Stomach (tissue), 9 donors: ENCODE data around the gene CDCA5. TPM values are rescaled to one million over a fixed set of nuclear protein-coding genes. Genes with fewer than 3 reads are reported as not detected.

Experiments used
- DNase-seq, 2 donors: peaks; one replicate each; pipeline versions ENCODE4 v3.0.0 to v3.0.0-alpha.2; 2013 to 2019
- H3K27ac ChIP-seq, 5 donors: fragments of 200-600 bp in 4 of 5; sonication (generic) in 4 of 5; one replicate each; pipeline ENCODE4 v1.5.1; 2013 to 2019; ENCODE audit warnings: mild to moderate bottlenecking in 1 of 5, moderate library complexity in 1 of 5
- H3K27me3 ChIP-seq, 3 donors: fragments of 200-600 bp; sonication (generic); one replicate each; pipeline ENCODE4 v1.5.1; 2017 to 2019; ENCODE audit warnings: mixed run types in 1 of 3
- H3K36me3 ChIP-seq, 4 donors: fragments of 200-600 bp; sonication (generic); 1 replicate in 3 of 4; 2 replicates in 1 of 4; pipeline ENCODE4 v1.5.1; 2016 to 2019
- H3K4me1 ChIP-seq, 4 donors: fragments of 200-600 bp; sonication (generic); one replicate each; pipeline ENCODE4 v1.5.1; 2016 to 2019
- H3K4me3 ChIP-seq, 4 donors: fragments of 200-600 bp; sonication (generic) in 3 of 4; one replicate each; pipeline ENCODE4 v1.5.1; 2016 to 2019; ENCODE audit warnings: mild to moderate bottlenecking in 1 of 4
- H3K9me3 ChIP-seq, 4 donors: fragments of 200-600 bp; sonication (generic); one replicate each; pipeline ENCODE4 v1.5.1; 2016 to 2019
- EP300 ChIP-seq: sonication (generic); formaldehyde crosslinking; IDR thresholded peaks from one replicate; pipeline ENCODE4 v1.6.1; 2017; ENCODE audit warnings: antibody characterized with exemption
- POLR2A ChIP-seq, 4 donors: fragments of 450-650 bp; IDR thresholded peaks; one replicate each; pipeline ENCODE4 v1.6.1; 2016; ENCODE audit warnings: antibody characterized with exemption in 4 of 4, control low read depth in 2 of 4, mild to moderate bottlenecking in 1 of 4, moderate library complexity in 1 of 4
- POLR2AphosphoS5 ChIP-seq, 3 donors: sonication (generic); formaldehyde crosslinking; IDR thresholded peaks; one replicate each; pipeline ENCODE4 v1.6.1; 2016; ENCODE audit warnings: antibody characterized with exemption in 3 of 3
- WGBS, 5 donors: extraction: QIAGEN DNeasy Blood & Tissue Kit in 3 of 5; methylation state at CpG; one replicate each; pipeline versions ENCODE4 v1.1.5 to v1.1.7; 2013 to 2018; 5-methylcytosine and 5-hydroxymethylcytosine counted together
- intact Hi-C: fragments of 100-400 bp; cut with DNase I; formaldehyde crosslinking; loops from one replicate; pipeline ENCODE4 v1.15.1; 2023; ENCODE audit warnings: low total_unique reads
- polyA plus RNA-seq, 3 donors: library from polyadenylated mRNA; stranded (reverse); fragments of 200-250 nt; gene quantifications; one replicate each; pipeline ENCODE4 v1.2.3, GENCODE V29; 2013
- total RNA-seq, 5 donors: library from RNA; depleted of rRNA; stranded (reverse); fragments of >200 nt; gene quantifications; one replicate each; pipeline versions ENCODE4 v1.1.0 to v1.2.3, GENCODE V29; 2014 to 2016
- TF ChIP-seq, protein P1 (sequence below), 7 experiments: fragments of 450-650 bp in 4 of 7; fragments of 200-600 bp in 3 of 7; sonication (generic) in 3 of 7; IDR thresholded peaks; one replicate each; pipeline ENCODE4 v1.5.1; 2016 to 2019; ENCODE audit warnings: antibody characterized with exemption in 7 of 7, control low read depth in 2 of 7, mild to moderate bottlenecking in 1 of 7
- donor health status: healthy with polysubstance abuse.
- donor health status: Bipolar disorder and iron deficiency.
- donor health status: healthy.

The CDCA5 gene
- total and polyA plus RNA-seq, 8 donors: 1.4 to 9.1 (median 3.1) TPM

DNA sequence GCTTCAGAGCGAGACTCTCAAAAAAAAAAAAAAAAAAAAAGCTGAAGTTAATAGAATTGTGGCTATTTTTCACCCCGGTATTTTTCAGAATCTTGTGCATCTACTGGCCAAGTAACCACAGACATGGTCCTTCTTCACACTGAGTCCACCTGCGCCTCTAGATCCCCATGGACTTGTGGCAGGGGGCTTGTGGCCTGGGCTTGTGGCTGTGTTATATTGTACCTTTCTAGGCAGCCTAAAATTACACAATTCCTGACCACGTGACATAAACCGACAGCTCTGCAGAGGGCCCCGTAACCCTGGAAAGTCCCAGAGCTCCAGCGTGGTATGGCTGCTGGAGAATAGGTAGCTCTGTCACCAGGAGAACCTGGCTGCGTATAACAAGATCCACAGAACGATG is 14.6 kb downstream of the CDCA5 start:
- no peak for TF ChIP-seq POLR2A (IDR thresholded peaks at IDR 0.05)
- TF ChIP-seq POLR2AphosphoS5 (IDR thresholded peaks at IDR 0.05): no peak
- WGBS, 5 donors: 49 to 63% (median 52%) methylated on average over 9 of the region's 9 CpGs
- H3K27me3 ChIP-seq: no peaks in the 10 kb centered on the region
- no peak overlapping the region for H3K27ac ChIP-seq
- H3K9me3 ChIP-seq: no peaks in the 10 kb centered on the region
- no peaks in the 10 kb centered on the region for H3K36me3 ChIP-seq
- no peaks in the 10 kb centered on the region for H3K4me1 ChIP-seq
- intact Hi-C loops: no loop called here
- H3K4me3 ChIP-seq: no peak overlapping the region
- no peak for DNase-seq

DNA sequence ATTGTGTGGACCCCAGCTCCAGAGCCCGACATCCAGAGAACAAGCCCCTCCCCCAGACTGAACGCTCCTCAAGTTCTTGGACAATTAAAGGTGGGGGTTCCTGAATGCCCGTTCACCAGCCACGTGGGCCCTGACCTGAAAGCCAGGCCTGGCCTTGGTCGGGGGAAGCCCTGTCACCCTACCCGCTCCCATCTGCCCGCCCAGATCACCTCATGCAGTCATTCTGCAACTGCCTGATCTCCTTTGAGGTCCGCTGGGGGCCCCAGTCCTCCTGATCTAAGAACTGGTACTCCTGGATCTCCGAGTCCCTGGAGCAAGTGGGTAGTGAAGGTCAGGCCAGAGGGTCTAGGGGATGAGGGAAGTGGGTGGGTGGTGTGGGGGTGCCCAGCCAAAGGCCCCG is 16.4 kb downstream of the CDCA5 start:
- 78 to 89% (median 79%) methylated on average over 7 to 10 of the region's 10 CpGs for WGBS, 5 donors
- no peaks in the 10 kb centered on the region for H3K27me3 ChIP-seq

DNA sequence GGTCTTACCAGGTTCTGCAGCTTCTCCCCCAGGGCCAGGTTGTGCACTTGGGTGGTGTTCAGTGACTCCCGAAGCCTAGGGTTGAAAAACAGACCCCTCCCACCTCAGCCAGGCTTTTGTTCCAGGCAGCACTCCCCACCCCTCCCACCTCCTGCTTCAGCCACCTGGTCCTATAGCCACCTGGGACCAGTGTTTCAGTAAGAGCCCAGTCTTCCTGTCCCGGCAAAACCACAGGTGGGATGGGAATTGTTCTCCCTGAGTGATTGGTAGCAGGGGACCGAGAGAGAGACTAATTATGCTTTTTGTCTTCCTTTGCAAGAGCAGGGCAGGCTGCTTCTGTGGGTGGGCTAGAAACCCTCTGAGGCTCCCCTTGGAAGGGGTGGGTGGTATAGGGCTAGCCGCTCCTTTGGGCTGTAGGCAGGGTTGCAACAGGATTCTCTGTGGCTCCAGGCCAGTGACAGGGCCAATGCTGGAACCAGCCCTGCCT is 17.0 kb downstream of the CDCA5 start:
- no peaks in the 10 kb centered on the region for H3K9me3 ChIP-seq
- H3K27me3 ChIP-seq: no peaks in the 10 kb centered on the region
- H3K36me3 ChIP-seq: no peaks in the 10 kb centered on the region
- no peak for DNase-seq
- TF ChIP-seq POLR2A (IDR thresholded peaks at IDR 0.05): no peak
- no peak for TF ChIP-seq EP300
- no peak for TF ChIP-seq POLR2AphosphoS5 (IDR thresholded peaks at IDR 0.05)
- TF ChIP-seq, protein P1, sequence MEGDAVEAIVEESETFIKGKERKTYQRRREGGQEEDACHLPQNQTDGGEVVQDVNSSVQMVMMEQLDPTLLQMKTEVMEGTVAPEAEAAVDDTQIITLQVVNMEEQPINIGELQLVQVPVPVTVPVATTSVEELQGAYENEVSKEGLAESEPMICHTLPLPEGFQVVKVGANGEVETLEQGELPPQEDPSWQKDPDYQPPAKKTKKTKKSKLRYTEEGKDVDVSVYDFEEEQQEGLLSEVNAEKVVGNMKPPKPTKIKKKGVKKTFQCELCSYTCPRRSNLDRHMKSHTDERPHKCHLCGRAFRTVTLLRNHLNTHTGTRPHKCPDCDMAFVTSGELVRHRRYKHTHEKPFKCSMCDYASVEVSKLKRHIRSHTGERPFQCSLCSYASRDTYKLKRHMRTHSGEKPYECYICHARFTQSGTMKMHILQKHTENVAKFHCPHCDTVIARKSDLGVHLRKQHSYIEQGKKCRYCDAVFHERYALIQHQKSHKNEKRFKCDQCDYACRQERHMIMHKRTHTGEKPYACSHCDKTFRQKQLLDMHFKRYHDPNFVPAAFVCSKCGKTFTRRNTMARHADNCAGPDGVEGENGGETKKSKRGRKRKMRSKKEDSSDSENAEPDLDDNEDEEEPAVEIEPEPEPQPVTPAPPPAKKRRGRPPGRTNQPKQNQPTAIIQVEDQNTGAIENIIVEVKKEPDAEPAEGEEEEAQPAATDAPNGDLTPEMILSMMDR (IDR thresholded peaks at IDR 0.05): no peak
- WGBS, 5 donors: 61 to 84% (median 72%) methylated on average over 3 to 4 of the region's 4 CpGs
- intact Hi-C loops: no loop called here
- no peaks in the 10 kb centered on the region for H3K4me1 ChIP-seq
- no peak overlapping the region for H3K27ac ChIP-seq
- no peak overlapping the region for H3K4me3 ChIP-seq

More for the DNA sequence above, 16.4 kb downstream of the CDCA5 start:
- TF ChIP-seq, protein P1 (IDR thresholded peaks at IDR 0.05): no peak
- TF ChIP-seq EP300 (no peak), POLR2AphosphoS5 (IDR thresholded peaks at IDR 0.05) (no peak), POLR2A (IDR thresholded peaks at IDR 0.05) (no peak)
- no peak for DNase-seq
- Histone ChIP-seq H3K4me3 (no peak overlapping the region), H3K27ac (no peak overlapping the region), H3K36me3 (no peaks in the 10 kb centered on the region), H3K4me1 (no peaks in the 10 kb centered on the region), H3K9me3 (no peaks in the 10 kb centered on the region)
- intact Hi-C loops: no loop called here

- no peaks in the 10 kb centered on the region for H3K4me1 ChIP-seq
- no peak overlapping the region for H3K4me3 ChIP-seq
- no peaks in the 10 kb centered on the region for H3K36me3 ChIP-seq
- 65 to 79% (median 74%) methylated on average over 11 of the region's 11 CpGs for WGBS, 5 donors
- H3K9me3 ChIP-seq: no peaks in the 10 kb centered on the region
- H3K27me3 ChIP-seq: no peaks in the 10 kb centered on the region
- no peak for DNase-seq
- intact Hi-C loops: no loop called here
- H3K27ac ChIP-seq: no peak overlapping the region
- TF ChIP-seq POLR2AphosphoS5 (IDR thresholded peaks at IDR 0.05): no peak
- no peak for TF ChIP-seq POLR2A (IDR thresholded peaks at IDR 0.05)
- TF ChIP-seq, protein P1 (IDR thresholded peaks at IDR 0.05): no peak
- TF ChIP-seq EP300: no peak
Measured at GRCh38 chr11:65066315-65066714, 17.5 kb downstream of the CDCA5 start.

GRCh38 chr11:65065851-65066250 is 18.0 kb downstream of the CDCA5 start:
- Histone ChIP-seq H3K27me3 (no peaks in the 10 kb centered on the region), H3K4me1 (no peaks in the 10 kb centered on the region), H3K27ac (no peak overlapping the region), H3K36me3 (no peaks in the 10 kb centered on the region), H3K9me3 (no peaks in the 10 kb centered on the region), H3K4me3 (no peak overlapping the region)
- WGBS, 5 donors: 77 to 84% (median 79%) methylated on average over 7 of the region's 7 CpGs
- DNase-seq: no peak
- TF ChIP-seq POLR2AphosphoS5 (IDR thresholded peaks at IDR 0.05) (no peak), EP300 (no peak), POLR2A (IDR thresholded peaks at IDR 0.05) (no peak)
- TF ChIP-seq, protein P1 (IDR thresholded peaks at IDR 0.05): no peak
- intact Hi-C loops: no loop called here
